Measurements from ENCODE around the gene IRF4. TPM values are rescaled to one million over a fixed set of nuclear protein-coding genes. Genes with fewer than 3 reads are reported as not detected.

IRF4 gene
- total RNA-seq, 2 experiments from 2014 or later: 16.9 to 20.8 TPM

GRCh38 chr6:382883-383810, 8.4 kb upstream of the IRF4 start:
- ATAC-seq (ENCODE audit: poor library complexity) (no peak), DNase-seq (peak in 1 of 14 experiments; percentile 6)
- H3K27ac Mint-ChIP-seq: no peak overlapping the region
- POLR2A ChIA-PET: interaction anchor here (0.8 kb wide), 1 partner anchor 70 kb away, joined by 3 read pairs; no protein-coding TSS in a partner anchor
- H3K36me3 Mint-ChIP-seq (ENCODE audit: low read depth): no peaks in the 10 kb centered on the region
- TF ChIP-seq, protein P1, sequence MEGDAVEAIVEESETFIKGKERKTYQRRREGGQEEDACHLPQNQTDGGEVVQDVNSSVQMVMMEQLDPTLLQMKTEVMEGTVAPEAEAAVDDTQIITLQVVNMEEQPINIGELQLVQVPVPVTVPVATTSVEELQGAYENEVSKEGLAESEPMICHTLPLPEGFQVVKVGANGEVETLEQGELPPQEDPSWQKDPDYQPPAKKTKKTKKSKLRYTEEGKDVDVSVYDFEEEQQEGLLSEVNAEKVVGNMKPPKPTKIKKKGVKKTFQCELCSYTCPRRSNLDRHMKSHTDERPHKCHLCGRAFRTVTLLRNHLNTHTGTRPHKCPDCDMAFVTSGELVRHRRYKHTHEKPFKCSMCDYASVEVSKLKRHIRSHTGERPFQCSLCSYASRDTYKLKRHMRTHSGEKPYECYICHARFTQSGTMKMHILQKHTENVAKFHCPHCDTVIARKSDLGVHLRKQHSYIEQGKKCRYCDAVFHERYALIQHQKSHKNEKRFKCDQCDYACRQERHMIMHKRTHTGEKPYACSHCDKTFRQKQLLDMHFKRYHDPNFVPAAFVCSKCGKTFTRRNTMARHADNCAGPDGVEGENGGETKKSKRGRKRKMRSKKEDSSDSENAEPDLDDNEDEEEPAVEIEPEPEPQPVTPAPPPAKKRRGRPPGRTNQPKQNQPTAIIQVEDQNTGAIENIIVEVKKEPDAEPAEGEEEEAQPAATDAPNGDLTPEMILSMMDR (IDR thresholded peaks at IDR 0.05): no peak
- peaks cover 38% of the 10 kb centered on the region for H3K27me3 Mint-ChIP-seq
- H3K4me3 ChIP-seq (ENCODE audit: low read length): no peak overlapping the region
- peaks cover 0 to 32% of the 10 kb centered on the region in 2 experiments for H3K9me3 ChIP-seq (ENCODE audit: control insufficient read depth in 1 of 2, insufficient read depth in 1 of 2, low read length in 2 of 2)
- H3K4me1 ChIP-seq (ENCODE audit: insufficient read depth, low read length): peaks cover 4% of the 10 kb centered on the region
- no peaks in the 10 kb centered on the region for H3K36me3 ChIP-seq (ENCODE audit: insufficient read depth, low read length)
- H3K4me1 Mint-ChIP-seq (ENCODE audit: low read depth): no peaks in the 10 kb centered on the region
- CTCF ChIA-PET: no interaction called here
- H3K27me3 ChIP-seq (ENCODE audit: control insufficient read depth in 1 of 2, insufficient read depth in 2 of 2, low read length in 2 of 2): peaks cover 0 to 7% of the 10 kb centered on the region in 2 experiments
- no peak overlapping the region for H3K4me3 Mint-ChIP-seq
- no peak overlapping the region for H3K27ac ChIP-seq (ENCODE audit: low read depth in 1 of 2, low read length in 2 of 2)
- no peaks in the 10 kb centered on the region for H3K9me3 Mint-ChIP-seq
- intact Hi-C loops (cut with DNase I, micrococcal nuclease): loop anchor here in 1 of 2 experiments (10.0 kb wide), 1 partner anchor 212 kb away; no protein-coding TSS in a partner anchor

DNA sequence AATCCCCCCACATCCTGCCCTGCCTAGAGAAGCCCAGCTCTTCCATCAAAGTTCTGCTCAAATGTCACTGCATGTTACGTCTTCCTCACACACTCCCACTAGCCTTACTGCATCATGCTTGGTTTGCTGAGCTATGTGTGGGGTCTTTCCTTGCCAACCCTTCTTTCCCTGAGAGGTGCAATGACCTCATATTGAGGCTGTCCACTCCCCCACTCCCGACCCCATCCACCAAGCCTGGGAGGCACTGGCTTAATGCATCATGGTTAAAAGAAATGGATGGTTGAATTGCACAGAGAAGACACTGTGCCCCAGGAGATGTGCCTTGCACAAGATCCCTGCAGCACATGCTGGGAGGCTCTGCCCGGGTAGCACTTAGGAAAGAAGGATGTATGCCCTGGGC, 7.7 kb upstream of the IRF4 start:
- H3K4me3 ChIP-seq (ENCODE audit: low read length): no peak overlapping the region
- H3K4me1 ChIP-seq (ENCODE audit: insufficient read depth, low read length): peaks cover 4% of the 10 kb centered on the region
- no peak overlapping the region for H3K27ac ChIP-seq (ENCODE audit: low read depth in 1 of 2, low read length in 2 of 2)
- no peaks in the 10 kb centered on the region for H3K36me3 ChIP-seq (ENCODE audit: insufficient read depth, low read length)
- H3K27me3 ChIP-seq (ENCODE audit: control insufficient read depth in 1 of 2, insufficient read depth in 2 of 2, low read length in 2 of 2): peaks cover 0 to 7% of the 10 kb centered on the region in 2 experiments
- H3K4me3 Mint-ChIP-seq: no peak overlapping the region
- ChIA-PET CTCF (no interaction called here), POLR2A (interaction anchor here (0.8 kb wide), 1 partner anchor 71 kb away, joined by 3 read pairs; no protein-coding TSS in a partner anchor)
- intact Hi-C loops (cut with DNase I, micrococcal nuclease): loop anchor here in 1 of 2 experiments (10.0 kb wide), 1 partner anchor 211 kb away; no protein-coding TSS in a partner anchor
- DNase-seq: no peak
- H3K9me3 ChIP-seq (ENCODE audit: control insufficient read depth in 1 of 2, insufficient read depth in 1 of 2, low read length in 2 of 2): peaks cover 0 to 28% of the 10 kb centered on the region in 2 experiments
- no peak for ATAC-seq (ENCODE audit: poor library complexity)
- peaks cover 35% of the 10 kb centered on the region for H3K27me3 Mint-ChIP-seq
- peaks cover 4% of the 10 kb centered on the region for H3K4me1 Mint-ChIP-seq (ENCODE audit: low read depth)
- H3K27ac Mint-ChIP-seq: no peak overlapping the region
- no peaks in the 10 kb centered on the region for H3K9me3 Mint-ChIP-seq
- TF ChIP-seq, protein P1 (IDR thresholded peaks at IDR 0.05): no peak
- no peaks in the 10 kb centered on the region for H3K36me3 Mint-ChIP-seq (ENCODE audit: low read depth)

GRCh38 chr6:384898-385297, 6.7 kb upstream of the IRF4 start:
- H3K9me3 Mint-ChIP-seq: no peaks in the 10 kb centered on the region
- CTCF ChIA-PET: no interaction called here
- peaks cover 33% of the 10 kb centered on the region for H3K27me3 Mint-ChIP-seq
- DNase-seq (no peak), ATAC-seq (ENCODE audit: poor library complexity) (no peak)
- no peak overlapping the region for H3K4me3 Mint-ChIP-seq
- TF ChIP-seq, protein P1 (IDR thresholded peaks at IDR 0.05): no peak
- peaks cover 11% of the 10 kb centered on the region for H3K4me1 Mint-ChIP-seq (ENCODE audit: low read depth)
- Histone ChIP-seq H3K4me1 (ENCODE audit: insufficient read depth, low read length) (no peaks in the 10 kb centered on the region), H3K27me3 (ENCODE audit: control insufficient read depth in 1 of 2, insufficient read depth in 2 of 2, low read length in 2 of 2) (no peaks in the 10 kb centered on the region), H3K4me3 (ENCODE audit: low read length) (no peak overlapping the region), H3K36me3 (ENCODE audit: insufficient read depth, low read length) (no peaks in the 10 kb centered on the region), H3K9me3 (ENCODE audit: control insufficient read depth in 1 of 2, insufficient read depth in 1 of 2, low read length in 2 of 2) (peaks cover 0 to 17% of the 10 kb centered on the region in 2 experiments), H3K27ac (ENCODE audit: low read depth in 1 of 2, low read length in 2 of 2) (no peak overlapping the region)
- POLR2A ChIA-PET: no interaction called here
- no peaks in the 10 kb centered on the region for H3K36me3 Mint-ChIP-seq (ENCODE audit: low read depth)
- intact Hi-C loops (cut with DNase I, micrococcal nuclease): loop anchor here in 1 of 2 experiments (5.0 to 10.0 kb wide), 2 partner anchors 210 to 1012 kb away; no protein-coding TSS in a partner anchor
- no peak overlapping the region for H3K27ac Mint-ChIP-seq
